Testis (tissue), 3 donors: ENCODE measurements around the gene HCK. TPM values are rescaled to one million over a fixed set of nuclear protein-coding genes. Genes with fewer than 3 reads are reported as not detected.

Source experiments
- DNase-seq: peaks from one replicate; pipeline ENCODE4 v3.0.0-alpha.2; 2019
- H3K27ac ChIP-seq, 2 donors: fragments of 200-600 bp; sonication (generic); one replicate each; pipeline ENCODE4 v1.5.1; 2019
- H3K27me3 ChIP-seq: fragments of 200-600 bp; sonication (generic); one replicate; pipeline ENCODE4 v1.5.1; 2019
- H3K36me3 ChIP-seq: fragments of 200-600 bp; sonication (generic); one replicate; pipeline ENCODE4 v1.5.1; 2017; ENCODE audit warnings: low read depth; ENCODE audit errors: missing control alignments
- H3K4me1 ChIP-seq: fragments of 200-600 bp; sonication (generic); one replicate; pipeline ENCODE4 v1.5.1; 2019
- H3K4me3 ChIP-seq, 2 donors: fragments of 200-600 bp; sonication (generic); one replicate each; pipeline ENCODE4 v1.5.1; 2017 to 2019
- H3K9me3 ChIP-seq: fragments of 200-600 bp; sonication (generic); one replicate; pipeline ENCODE4 v1.5.1; 2017
- CTCF ChIP-seq, 3 experiments: fragments of 450-650 bp in 2 of 3; fragments of 200-600 bp in 1 of 3; sonication (generic) in 1 of 3; IDR thresholded peaks; one replicate each; pipeline ENCODE4 v1.5.1; 2016 to 2019; ENCODE audit warnings: antibody characterized with exemption in 3 of 3, mild to moderate bottlenecking in 2 of 3, moderate library complexity in 1 of 3
- POLR2A ChIP-seq: fragments of 450-650 bp; IDR thresholded peaks from one replicate; pipeline ENCODE4 v1.6.1; 2017; ENCODE audit warnings: antibody characterized with exemption, mild to moderate bottlenecking, moderate library complexity
- WGBS, 2 donors: methylation state at CpG; one replicate each; pipeline ENCODE4 v1.1.5; 2018; 5-methylcytosine and 5-hydroxymethylcytosine counted together
- intact Hi-C: fragments of 100-400 bp; cut with DNase I; formaldehyde crosslinking; loops from one replicate; pipeline ENCODE4 v1.15.1; 2023; ENCODE audit warnings: low total_unique reads
- polyA plus RNA-seq: library from polyadenylated mRNA; stranded (reverse); fragments of 350-450 nt; fragmentation: Illumina TruSeq; extraction: RNeasy Lipid Tissue Mini Kit (QIAGEN cat#74804); gene quantifications from one replicate; pipeline ENCODE4 v1.2.3, GENCODE V29; 2014; ENCODE audit warnings: low read depth, low replicate concordance; ENCODE audit not compliant: insufficient read depth
- total RNA-seq, 2 donors: library from RNA; depleted of rRNA; stranded (reverse); fragments of >200 nt; gene quantifications; one replicate each; pipeline ENCODE4 v1.2.3, GENCODE V29; 2016

HCK gene
- total and polyA plus RNA-seq, 3 donors from 2014 or later = 1.3 to 8.9 (median 4.5) TPM

GRCh38 chr20:32089637-32090362 lies 37.8 kb downstream of the HCK start:
- Histone ChIP-seq H3K4me3 (no peak overlapping the region), H3K36me3 (no peaks in the 10 kb centered on the region), H3K9me3 (no peaks in the 10 kb centered on the region), H3K27ac (no peak overlapping the region), H3K27me3 (no peaks in the 10 kb centered on the region), H3K4me1 (no peaks in the 10 kb centered on the region)
- TF ChIP-seq POLR2A = no peak
- no peak for TF ChIP-seq CTCF (IDR thresholded peaks at IDR 0.05)
- 70 to 72% methylated on average over 5 of the region's 5 CpGs for WGBS, 2 donors
- DNase-seq = no peak
- intact Hi-C loops = no loop called here

GRCh38 chr20:32091888-32092346 lies 39.9 kb downstream of the HCK start:
- WGBS, 2 donors = 7 to 19% methylated on average over 7 of the region's 7 CpGs
- peak; percentile 91 for DNase-seq
- Histone ChIP-seq H3K36me3 (no peaks in the 10 kb centered on the region), H3K9me3 (no peaks in the 10 kb centered on the region), H3K4me3 (no peak overlapping the region), H3K27ac (no peak overlapping the region), H3K27me3 (no peaks in the 10 kb centered on the region), H3K4me1 (no peaks in the 10 kb centered on the region)
- TF ChIP-seq POLR2A (no peak), CTCF (IDR thresholded peaks at IDR 0.05) (peak; percentile 19 to 92 (median 76))
- intact Hi-C loops = no loop called here

GRCh38 chr20:32098786-32099185 lies 46.7 kb downstream of the HCK start:
- Histone ChIP-seq H3K27ac (no peak overlapping the region), H3K4me3 (no peak overlapping the region), H3K27me3 (no peaks in the 10 kb centered on the region), H3K9me3 (no peaks in the 10 kb centered on the region), H3K4me1 (no peaks in the 10 kb centered on the region), H3K36me3 (no peaks in the 10 kb centered on the region)
- intact Hi-C loops = no loop called here
- 74 to 91% methylated on average over 6 of the region's 6 CpGs for WGBS, 2 donors
- no peak for DNase-seq
- no peak for TF ChIP-seq POLR2A
- TF ChIP-seq CTCF (IDR thresholded peaks at IDR 0.05) = no peak

GRCh38 chr20:32108814-32109391 lies 56.9 kb downstream of the HCK start:
- Histone ChIP-seq H3K9me3 (no peaks in the 10 kb centered on the region), H3K4me3 (peak overlapping the region; percentile 90 to 97), H3K4me1 (peaks cover 12% of the 10 kb centered on the region), H3K27ac (peak overlapping the region; percentile 96 to 99), H3K36me3 (no peaks in the 10 kb centered on the region), H3K27me3 (no peaks in the 10 kb centered on the region)
- no peak for TF ChIP-seq POLR2A
- no peak for TF ChIP-seq CTCF (IDR thresholded peaks at IDR 0.05)
- WGBS, 2 donors = 49 to 61% methylated on average over 5 of the region's 5 CpGs
- no peak for DNase-seq
- intact Hi-C loops = loop anchor here (5.0 kb wide), 1 partner anchor 98 kb away; the partner anchor contains the start of genes PLAGL2 and POFUT1
